Lower lobe of right lung (tissue), 2 donors: Measurements from ENCODE around the gene MPO. TPM values are rescaled to one million over a fixed set of nuclear protein-coding genes. Genes with fewer than 3 reads are reported as not detected.

Experiments used
- ATAC-seq, 2 donors: fragments of 200-7000 bp; cut with Tn5 transposase; one replicate each; pipeline ENCODE4 v1.9.1; 2020 to 2022; ENCODE audit warnings: mild to moderate bottlenecking in 2 of 2, moderate library complexity in 2 of 2
- DNase-seq: peaks from one replicate; pipeline ENCODE4 v3.0.0-alpha.2; 2020
- H3K27ac ChIP-seq: fragments of 200-600 bp; one replicate; pipeline ENCODE4 v1.8.0; 2022
- H3K27me3 ChIP-seq: fragments of 200-600 bp; one replicate; pipeline ENCODE4 v1.8.0; 2022; ENCODE audit warnings: low read depth
- H3K36me3 ChIP-seq: fragments of 200-600 bp; one replicate; pipeline ENCODE4 v1.8.0; 2022; ENCODE audit warnings: mild to moderate bottlenecking
- H3K4me1 ChIP-seq: fragments of 200-600 bp; one replicate; pipeline ENCODE4 v1.8.0; 2022
- H3K4me3 ChIP-seq: fragments of 200-600 bp; one replicate; pipeline ENCODE4 v1.8.0; 2022; ENCODE audit warnings: mild to moderate bottlenecking
- H3K9me3 ChIP-seq: fragments of 200-600 bp; one replicate; pipeline ENCODE4 v1.8.0; 2022
- intact Hi-C: fragments of 100-400 bp; cut with DNase I; formaldehyde crosslinking; loops from one replicate; pipeline ENCODE4 v1.11.0; 2022
- total RNA-seq: library from RNA; stranded (reverse); fragmentation: NEBNext Ultra II Directional; extraction: Animal tissue kit (Norgen Biotek cat#: 25700); gene quantifications from one replicate; pipeline ENCODE4 v1.2.1, GENCODE V29; 2021
- TF ChIP-seq, protein P1 (sequence below): fragments of 200-600 bp; IDR thresholded peaks from one replicate; pipeline ENCODE4 v1.8.0; 2022; ENCODE audit warnings: antibody characterized with exemption, mild to moderate bottlenecking
- donor health status: DM: no; HTN: yes; CAD: no; lungs with severe emphysema.

MPO gene
- total RNA-seq, 1 donor from 2014 or later: 1.1 TPM

DNA sequence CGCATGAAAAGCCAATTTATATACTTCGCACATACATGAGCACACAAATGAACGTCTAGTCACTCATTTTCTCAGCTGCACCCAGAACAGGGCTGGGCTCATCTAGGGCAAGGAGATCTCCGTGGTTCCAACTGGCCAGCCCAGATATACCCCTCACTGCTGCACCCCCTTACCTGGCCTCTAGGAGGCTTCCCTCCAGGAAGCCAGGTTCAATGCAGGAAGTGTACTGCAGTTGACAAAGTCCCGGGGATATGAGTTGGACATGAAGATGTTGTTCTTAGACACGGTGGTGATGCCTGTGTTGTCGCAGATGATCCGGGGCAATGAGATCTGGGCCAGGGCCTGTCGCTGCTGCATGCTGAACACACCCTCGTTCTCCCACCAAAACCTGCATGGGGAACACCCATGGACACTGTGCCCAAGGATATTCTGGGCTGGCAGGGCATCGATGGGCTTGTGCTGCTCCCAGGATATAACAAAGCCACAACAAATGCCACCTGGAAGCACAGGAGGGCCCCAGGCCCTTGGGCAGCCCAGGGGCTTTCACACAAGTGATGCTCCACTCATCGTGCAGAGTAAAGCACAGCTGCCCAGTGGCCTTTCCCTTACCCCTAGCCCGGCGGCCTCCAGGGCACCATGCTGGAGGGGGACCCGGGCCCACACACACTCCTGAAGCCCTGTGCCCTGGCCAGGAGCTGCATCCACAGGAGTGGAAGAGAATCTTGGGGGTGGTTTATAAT is 10.1 kb downstream of the MPO start:
- intact Hi-C loops: no loop called here
- DNase-seq (no peak), ATAC-seq (no peak)
- TF ChIP-seq, protein P1, sequence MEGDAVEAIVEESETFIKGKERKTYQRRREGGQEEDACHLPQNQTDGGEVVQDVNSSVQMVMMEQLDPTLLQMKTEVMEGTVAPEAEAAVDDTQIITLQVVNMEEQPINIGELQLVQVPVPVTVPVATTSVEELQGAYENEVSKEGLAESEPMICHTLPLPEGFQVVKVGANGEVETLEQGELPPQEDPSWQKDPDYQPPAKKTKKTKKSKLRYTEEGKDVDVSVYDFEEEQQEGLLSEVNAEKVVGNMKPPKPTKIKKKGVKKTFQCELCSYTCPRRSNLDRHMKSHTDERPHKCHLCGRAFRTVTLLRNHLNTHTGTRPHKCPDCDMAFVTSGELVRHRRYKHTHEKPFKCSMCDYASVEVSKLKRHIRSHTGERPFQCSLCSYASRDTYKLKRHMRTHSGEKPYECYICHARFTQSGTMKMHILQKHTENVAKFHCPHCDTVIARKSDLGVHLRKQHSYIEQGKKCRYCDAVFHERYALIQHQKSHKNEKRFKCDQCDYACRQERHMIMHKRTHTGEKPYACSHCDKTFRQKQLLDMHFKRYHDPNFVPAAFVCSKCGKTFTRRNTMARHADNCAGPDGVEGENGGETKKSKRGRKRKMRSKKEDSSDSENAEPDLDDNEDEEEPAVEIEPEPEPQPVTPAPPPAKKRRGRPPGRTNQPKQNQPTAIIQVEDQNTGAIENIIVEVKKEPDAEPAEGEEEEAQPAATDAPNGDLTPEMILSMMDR: no peak
- H3K9me3 ChIP-seq: no peaks in the 10 kb centered on the region
- no peak overlapping the region for H3K27ac ChIP-seq
- H3K4me1 ChIP-seq: no peaks in the 10 kb centered on the region
- H3K36me3 ChIP-seq: no peaks in the 10 kb centered on the region
- no peak overlapping the region for H3K4me3 ChIP-seq
- peaks cover 11% of the 10 kb centered on the region for H3K27me3 ChIP-seq

- TF ChIP-seq, protein P1: no peak
- H3K9me3 ChIP-seq: no peaks in the 10 kb centered on the region
- no peak for ATAC-seq
- intact Hi-C loops: no loop called here
- H3K36me3 ChIP-seq: no peaks in the 10 kb centered on the region
- no peaks in the 10 kb centered on the region for H3K4me1 ChIP-seq
- peaks cover 16% of the 10 kb centered on the region for H3K27me3 ChIP-seq
- no peak overlapping the region for H3K4me3 ChIP-seq
- H3K27ac ChIP-seq: no peak overlapping the region
- DNase-seq: no peak
Measured at GRCh38 chr17:58269557-58270291, 11.0 kb downstream of the MPO start.

DNA sequence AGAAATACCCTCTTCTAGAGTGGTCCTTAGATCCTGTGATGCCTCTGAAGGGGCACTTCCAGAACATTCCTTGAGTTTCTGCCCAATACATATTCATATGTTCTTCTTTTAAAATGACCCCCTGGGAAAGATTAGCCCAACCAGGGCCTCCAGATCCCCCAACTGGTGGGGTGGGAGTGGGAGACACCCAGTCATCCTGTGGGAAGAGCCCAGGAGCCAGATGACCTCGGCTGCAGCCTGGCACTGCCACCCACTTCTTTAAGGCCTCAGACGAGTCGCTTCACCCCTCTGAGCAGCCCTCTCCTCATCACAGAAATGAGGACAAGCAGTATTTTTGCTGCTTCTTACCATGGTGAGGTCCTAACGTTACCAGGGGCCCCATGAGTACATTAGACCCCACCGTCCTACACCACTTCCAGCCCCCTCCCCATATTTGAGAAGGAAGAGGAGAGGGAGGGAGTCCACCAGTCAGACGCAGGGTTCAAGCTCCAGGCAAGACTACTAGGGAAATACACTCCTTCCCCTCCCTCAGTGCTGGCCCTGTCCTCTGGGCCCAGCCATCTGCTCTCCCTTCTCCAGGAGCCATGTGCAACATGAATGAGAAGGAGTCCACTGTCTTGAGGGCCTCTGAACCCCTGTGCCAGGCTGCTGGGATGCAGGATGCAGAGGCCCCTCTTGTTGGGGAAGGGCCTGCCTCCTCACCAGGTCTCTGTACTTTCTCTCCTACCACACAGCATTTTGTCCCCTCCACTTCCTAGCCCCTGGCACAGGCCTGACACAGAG is 11.8 kb downstream of the MPO start:
- Histone ChIP-seq H3K27me3 (peaks cover 20% of the 10 kb centered on the region), H3K36me3 (no peaks in the 10 kb centered on the region), H3K4me1 (no peaks in the 10 kb centered on the region), H3K9me3 (no peaks in the 10 kb centered on the region), H3K27ac (no peak overlapping the region), H3K4me3 (no peak overlapping the region)
- no peak for ATAC-seq
- no peak for DNase-seq
- TF ChIP-seq, protein P1: no peak
- intact Hi-C loops: no loop called here

GRCh38 chr17:58268326-58268725 is 12.4 kb downstream of the MPO start:
- ATAC-seq (no peak), DNase-seq (no peak)
- intact Hi-C loops: no loop called here
- no peak overlapping the region for H3K4me3 ChIP-seq
- H3K27ac ChIP-seq: no peak overlapping the region
- no peaks in the 10 kb centered on the region for H3K36me3 ChIP-seq
- TF ChIP-seq, protein P1: no peak
- H3K4me1 ChIP-seq: no peaks in the 10 kb centered on the region
- H3K9me3 ChIP-seq: no peaks in the 10 kb centered on the region
- H3K27me3 ChIP-seq: peaks cover 26% of the 10 kb centered on the region
